Stimulated activated naive CD8-positive, alpha-beta T cell treated with anti-CD3 and anti-CD28 coated beads, Interleukin-15, Interleukin-2, amounts not matched to agents 100 ng/mL and 50 ng/mL, for 24 hours (primary cell): ENCODE data around the gene ZMYND8.

Experiments
- H3K27ac Mint-ChIP-seq: one replicate; pipeline ENCODE4 v1.8.0; 2021; ENCODE audit warnings: mild to moderate bottlenecking, mixed read lengths
- H3K27me3 Mint-ChIP-seq: one replicate; pipeline ENCODE4 v1.8.0; 2021; ENCODE audit warnings: mixed read lengths
- H3K36me3 Mint-ChIP-seq: one replicate; pipeline ENCODE4 v1.8.0; 2021; ENCODE audit warnings: low read depth, mixed read lengths
- H3K4me1 Mint-ChIP-seq: one replicate; pipeline ENCODE4 v1.8.0; 2021; ENCODE audit warnings: low read depth, mixed read lengths
- H3K4me3 Mint-ChIP-seq: one replicate; pipeline ENCODE4 v1.8.0; 2021; ENCODE audit warnings: mild to moderate bottlenecking, mixed read lengths
- H3K9me3 Mint-ChIP-seq: one replicate; pipeline ENCODE4 v1.8.0; 2021; ENCODE audit warnings: mixed read lengths

ZMYND8 gene

GRCh38 chr20:47351643-47352331, 4.7 kb downstream of the ZMYND8 start:
- Mint-ChIP-seq H3K4me3 (no peak overlapping the region), H3K36me3 (peaks cover 12% of the 10 kb centered on the region), H3K27ac (peak overlapping the region; percentile 57), H3K9me3 (no peaks in the 10 kb centered on the region), H3K4me1 (no peaks in the 10 kb centered on the region), H3K27me3 (no peaks in the 10 kb centered on the region)

GRCh38 chr20:47350691-47351545, 5.6 kb downstream of the ZMYND8 start:
- no peak overlapping the region for H3K27ac Mint-ChIP-seq
- no peaks in the 10 kb centered on the region for H3K27me3 Mint-ChIP-seq
- no peak overlapping the region for H3K4me3 Mint-ChIP-seq
- H3K36me3 Mint-ChIP-seq = peaks cover 12% of the 10 kb centered on the region
- no peaks in the 10 kb centered on the region for H3K4me1 Mint-ChIP-seq
- H3K9me3 Mint-ChIP-seq = no peaks in the 10 kb centered on the region

GRCh38 chr20:47350181-47350550, 6.3 kb downstream of the ZMYND8 start:
- Mint-ChIP-seq H3K4me1 (peaks cover 2% of the 10 kb centered on the region), H3K36me3 (peaks cover 14% of the 10 kb centered on the region), H3K9me3 (no peaks in the 10 kb centered on the region), H3K4me3 (no peak overlapping the region), H3K27me3 (no peaks in the 10 kb centered on the region), H3K27ac (no peak overlapping the region)

- H3K4me1 Mint-ChIP-seq = peaks cover 6% of the 10 kb centered on the region
- H3K36me3 Mint-ChIP-seq = peaks cover 13% of the 10 kb centered on the region
- H3K27me3 Mint-ChIP-seq = no peaks in the 10 kb centered on the region
- H3K27ac Mint-ChIP-seq = no peak overlapping the region
- no peak overlapping the region for H3K4me3 Mint-ChIP-seq
- no peaks in the 10 kb centered on the region for H3K9me3 Mint-ChIP-seq
Observed at GRCh38 chr20:47349365-47350180, 6.9 kb downstream of the ZMYND8 start.

- Mint-ChIP-seq H3K36me3 (peaks cover 11% of the 10 kb centered on the region), H3K9me3 (no peaks in the 10 kb centered on the region), H3K4me1 (peaks cover 11% of the 10 kb centered on the region), H3K27me3 (no peaks in the 10 kb centered on the region), H3K27ac (no peak overlapping the region), H3K4me3 (no peak overlapping the region)
Observed at GRCh38 chr20:47348539-47349142, 7.9 kb downstream of the ZMYND8 start.

GRCh38 chr20:47347661-47348435, 8.7 kb downstream of the ZMYND8 start:
- peaks cover 19% of the 10 kb centered on the region for H3K36me3 Mint-ChIP-seq
- peaks cover 11% of the 10 kb centered on the region for H3K4me1 Mint-ChIP-seq
- no peaks in the 10 kb centered on the region for H3K27me3 Mint-ChIP-seq
- no peak overlapping the region for H3K4me3 Mint-ChIP-seq
- H3K27ac Mint-ChIP-seq = no peak overlapping the region
- H3K9me3 Mint-ChIP-seq = no peaks in the 10 kb centered on the region

GRCh38 chr20:47346172-47346571, 10.3 kb downstream of the ZMYND8 start:
- Mint-ChIP-seq H3K27ac (peak overlapping the region; percentile 36), H3K4me3 (no peak overlapping the region), H3K4me1 (peaks cover 11% of the 10 kb centered on the region), H3K9me3 (no peaks in the 10 kb centered on the region), H3K27me3 (no peaks in the 10 kb centered on the region), H3K36me3 (peaks cover 23% of the 10 kb centered on the region)

- no peaks in the 10 kb centered on the region for H3K9me3 Mint-ChIP-seq
- no peak overlapping the region for H3K27ac Mint-ChIP-seq
- H3K36me3 Mint-ChIP-seq = peaks cover 26% of the 10 kb centered on the region
- no peak overlapping the region for H3K4me3 Mint-ChIP-seq
- H3K27me3 Mint-ChIP-seq = no peaks in the 10 kb centered on the region
- H3K4me1 Mint-ChIP-seq = peaks cover 15% of the 10 kb centered on the region
Observed at GRCh38 chr20:47345214-47345613, 11.3 kb downstream of the ZMYND8 start.

GRCh38 chr20:47343007-47343472, 13.5 kb downstream of the ZMYND8 start:
- Mint-ChIP-seq H3K4me3 (no peak overlapping the region), H3K27ac (no peak overlapping the region), H3K4me1 (peaks cover 19% of the 10 kb centered on the region), H3K36me3 (peaks cover 30% of the 10 kb centered on the region), H3K27me3 (no peaks in the 10 kb centered on the region), H3K9me3 (no peaks in the 10 kb centered on the region)

GRCh38 chr20:47338131-47338628, 18.3 kb downstream of the ZMYND8 start:
- no peaks in the 10 kb centered on the region for H3K9me3 Mint-ChIP-seq
- no peak overlapping the region for H3K27ac Mint-ChIP-seq
- H3K4me3 Mint-ChIP-seq = no peak overlapping the region
- H3K4me1 Mint-ChIP-seq = peaks cover 35% of the 10 kb centered on the region
- H3K27me3 Mint-ChIP-seq = no peaks in the 10 kb centered on the region
- peaks cover 36% of the 10 kb centered on the region for H3K36me3 Mint-ChIP-seq

- Mint-ChIP-seq H3K27ac (no peak overlapping the region), H3K9me3 (no peaks in the 10 kb centered on the region), H3K4me1 (peaks cover 43% of the 10 kb centered on the region), H3K36me3 (peaks cover 37% of the 10 kb centered on the region), H3K27me3 (no peaks in the 10 kb centered on the region), H3K4me3 (no peak overlapping the region)
Observed at GRCh38 chr20:47337413-47337812, 19.1 kb downstream of the ZMYND8 start.

GRCh38 chr20:47336129-47336754, 20.3 kb downstream of the ZMYND8 start:
- Mint-ChIP-seq H3K27me3 (no peaks in the 10 kb centered on the region), H3K27ac (no peak overlapping the region), H3K4me1 (peaks cover 55% of the 10 kb centered on the region), H3K4me3 (no peak overlapping the region), H3K36me3 (peaks cover 47% of the 10 kb centered on the region), H3K9me3 (no peaks in the 10 kb centered on the region)

- H3K27me3 Mint-ChIP-seq = no peaks in the 10 kb centered on the region
- H3K9me3 Mint-ChIP-seq = no peaks in the 10 kb centered on the region
- H3K27ac Mint-ChIP-seq = no peak overlapping the region
- H3K36me3 Mint-ChIP-seq = peaks cover 49% of the 10 kb centered on the region
- no peak overlapping the region for H3K4me3 Mint-ChIP-seq
- H3K4me1 Mint-ChIP-seq = peaks cover 58% of the 10 kb centered on the region
Observed at GRCh38 chr20:47335251-47336128, 21.0 kb downstream of the ZMYND8 start.
